ENCODE results near the gene FAM78B.

FAM78B gene

GRCh38 chr1:166132496-166132895, 34.3 kb downstream of the FAM78B start:
- H3K4me3 ChIP-seq (ENCODE audit: low read depth, low read length): no peak overlapping the region
- TF ChIP-seq CTCF (IDR thresholded peaks at IDR 0.05; ENCODE audit: low read depth, low read length): no peak
- no peak for DNase-seq (ENCODE audit: low read depth, low spot score)
- in situ Hi-C loops (cut with HindIII; ENCODE audit: low sequenced_read_pairs): no loop called here

DNA sequence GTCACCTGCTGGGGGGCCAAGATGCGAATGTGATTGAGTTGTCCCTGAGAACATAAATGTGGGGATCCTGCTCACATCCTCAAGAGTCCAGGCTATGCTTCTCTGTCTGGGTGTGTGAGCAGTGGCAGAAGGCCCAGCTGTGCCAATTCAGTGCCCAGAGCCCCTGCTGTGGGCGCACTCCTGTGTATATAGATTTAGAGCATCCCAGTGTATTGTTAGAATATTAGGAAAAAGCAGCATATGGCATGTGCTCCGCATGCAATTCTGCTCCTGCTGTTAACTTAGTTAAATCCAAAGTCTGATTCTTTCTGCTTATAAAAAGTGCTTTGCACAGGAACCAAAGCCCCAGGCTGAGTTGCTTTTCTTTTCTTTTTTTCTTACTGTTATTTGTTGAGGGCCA, 37.8 kb downstream of the FAM78B start:
- no peak overlapping the region for H3K4me3 ChIP-seq (ENCODE audit: low read depth, low read length)
- DNase-seq (ENCODE audit: low read depth, low spot score): no peak
- TF ChIP-seq CTCF (IDR thresholded peaks at IDR 0.05; ENCODE audit: low read depth, low read length): no peak
- in situ Hi-C loops (cut with HindIII; ENCODE audit: low sequenced_read_pairs): no loop called here

DNA sequence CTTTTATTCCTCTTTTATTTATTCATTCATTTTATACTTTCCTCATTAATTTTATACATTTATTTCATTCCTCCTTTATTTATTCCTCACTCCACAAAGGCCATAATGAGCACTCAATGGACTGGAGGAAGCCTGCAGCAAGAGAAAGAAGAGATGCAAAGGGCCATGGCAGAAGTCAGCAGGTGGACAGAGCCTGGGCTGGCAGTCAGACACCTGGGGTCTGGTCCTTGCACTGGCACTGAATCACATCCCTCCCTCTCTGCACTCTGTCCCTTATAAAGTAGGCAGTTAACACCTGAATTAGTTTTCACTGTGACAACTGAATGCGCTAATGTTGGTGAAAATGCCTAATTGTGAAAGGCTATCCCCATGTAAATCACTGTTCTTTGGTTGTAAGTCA, 38.6 kb downstream of the FAM78B start:
- DNase-seq (ENCODE audit: low read depth, low spot score): no peak
- in situ Hi-C loops (cut with HindIII; ENCODE audit: low sequenced_read_pairs): no loop called here
- no peak overlapping the region for H3K4me3 ChIP-seq (ENCODE audit: low read depth, low read length)
- TF ChIP-seq CTCF (IDR thresholded peaks at IDR 0.05; ENCODE audit: low read depth, low read length): no peak

DNA sequence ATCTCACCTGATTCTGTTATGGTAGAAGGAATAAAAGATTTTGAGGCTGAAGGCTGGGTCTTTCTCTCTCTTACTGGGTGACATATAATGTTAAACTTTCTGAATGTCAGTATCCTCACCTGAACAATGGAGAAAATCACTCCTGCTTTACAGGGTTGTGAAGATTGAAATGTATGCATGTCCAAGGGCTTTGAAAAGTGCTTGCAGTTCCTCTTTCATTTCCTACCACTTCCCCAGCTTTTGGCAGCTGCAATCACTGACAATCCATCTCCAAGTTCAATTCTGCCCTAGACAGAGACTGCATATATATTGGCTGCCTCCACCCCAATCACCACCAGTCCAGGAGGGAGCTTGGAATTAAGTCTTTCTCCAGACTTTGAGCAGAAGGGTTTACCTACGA, 39.8 kb downstream of the FAM78B start:
- no peak for DNase-seq (ENCODE audit: low read depth, low spot score)
- H3K4me3 ChIP-seq (ENCODE audit: low read depth, low read length): no peak overlapping the region
- TF ChIP-seq CTCF (IDR thresholded peaks at IDR 0.05; ENCODE audit: low read depth, low read length): no peak
- in situ Hi-C loops (cut with HindIII; ENCODE audit: low sequenced_read_pairs): no loop called here

- no peak overlapping the region for H3K4me3 ChIP-seq (ENCODE audit: low read depth, low read length)
- no peak for DNase-seq (ENCODE audit: low read depth, low spot score)
- TF ChIP-seq CTCF (IDR thresholded peaks at IDR 0.05; ENCODE audit: low read depth, low read length): no peak
- in situ Hi-C loops (cut with HindIII; ENCODE audit: low sequenced_read_pairs): no loop called here
Measured at GRCh38 chr1:166122873-166123466, 43.8 kb downstream of the FAM78B start.

GRCh38 chr1:166121010-166121409, 45.8 kb downstream of the FAM78B start:
- in situ Hi-C loops (cut with HindIII; ENCODE audit: low sequenced_read_pairs): no loop called here
- DNase-seq (ENCODE audit: low read depth, low spot score): no peak
- TF ChIP-seq CTCF (IDR thresholded peaks at IDR 0.05; ENCODE audit: low read depth, low read length): no peak
- H3K4me3 ChIP-seq (ENCODE audit: low read depth, low read length): no peak overlapping the region

- no peak for DNase-seq (ENCODE audit: low read depth, low spot score)
- in situ Hi-C loops (cut with HindIII; ENCODE audit: low sequenced_read_pairs): no loop called here
- H3K4me3 ChIP-seq (ENCODE audit: low read depth, low read length): no peak overlapping the region
- no peak for TF ChIP-seq CTCF (IDR thresholded peaks at IDR 0.05; ENCODE audit: low read depth, low read length)
Measured at GRCh38 chr1:166120281-166120680, 46.5 kb downstream of the FAM78B start.

Measured in astrocyte of the spinal cord (primary cell).